Astrocyte of the cerebellum (primary cell): ENCODE results near the gene FAM174C.
"Not testable (repeated sequence)": the region's sequence is repeated elsewhere in the genome, so short reads cannot be mapped to it uniquely, and the experiment has no call there.

ENCODE experiments used
- DNase-seq: peaks from one replicate; pipeline ENCODE4 v3.0.0-alpha.2; 2011; ENCODE audit warnings: low read depth
- H3K4me3 ChIP-seq: 2 replicates; pipeline ENCODE4 v1.5.1; 2011; ENCODE audit warnings: mild to moderate bottlenecking, low read depth, low read length, moderate library complexity
- in situ Hi-C: cut with HindIII; loops from 2 replicates; pipeline ENCODE4 v1.10.0; 2017; ENCODE audit warnings: low sequenced_read_pairs
- TF ChIP-seq, protein P1 (sequence below): IDR thresholded peaks from 2 replicates; pipeline ENCODE4 v1.5.1; 2012; ENCODE audit warnings: low read length, low read depth, moderate library complexity, mild to moderate bottlenecking; ENCODE audit errors: missing control alignments

FAM174C gene

DNA sequence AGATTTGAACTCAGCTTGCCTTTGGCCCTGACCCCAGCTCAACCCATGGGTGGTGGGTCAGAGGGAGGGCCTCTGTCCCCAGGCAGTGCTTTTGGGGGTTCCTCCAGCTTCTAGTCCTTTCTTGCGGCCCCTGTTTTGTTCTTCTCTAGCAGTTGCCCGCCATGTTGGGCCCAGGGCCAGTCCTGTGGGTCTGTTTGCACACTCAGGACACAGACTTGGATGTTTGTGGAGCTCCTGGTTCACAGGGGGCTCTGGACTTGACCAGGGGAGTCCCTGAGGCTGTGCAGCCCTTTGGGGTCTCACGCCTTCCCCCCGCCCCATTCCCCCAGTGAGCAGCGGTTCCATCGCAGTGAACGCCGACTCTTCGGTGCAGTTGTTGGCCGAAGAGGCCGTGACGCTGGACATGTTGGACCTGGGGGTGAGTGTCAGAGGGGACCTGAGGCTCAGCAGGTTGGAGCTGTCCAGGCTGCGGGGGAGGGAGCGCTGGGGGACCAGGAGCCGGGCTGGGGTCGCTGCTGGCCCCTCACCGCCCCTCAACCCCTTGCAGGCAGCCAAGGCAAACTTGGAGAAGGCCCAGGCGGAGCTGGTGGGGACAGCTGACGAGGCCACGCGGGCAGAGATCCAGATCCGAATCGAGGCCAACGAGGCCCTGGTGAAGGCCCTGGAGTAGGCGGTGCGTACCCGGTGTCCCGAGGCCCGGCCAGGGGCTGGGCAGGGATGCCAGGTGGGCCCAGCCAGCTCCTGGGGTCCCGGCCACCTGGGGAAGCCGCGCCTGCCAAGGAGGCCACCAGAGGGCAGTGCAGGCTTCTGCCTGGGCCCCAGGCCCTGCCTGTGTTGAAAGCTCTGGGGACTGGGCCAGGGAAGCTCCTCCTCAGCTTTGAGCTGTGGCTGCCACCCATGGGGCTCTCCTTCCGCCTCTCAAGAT is 31.3 kb upstream of the FAM174C start:
- no peak overlapping the region for H3K4me3 ChIP-seq
- DNase-seq = peak; percentile 73
- in situ Hi-C loops = no loop called here
- TF ChIP-seq, protein P1, sequence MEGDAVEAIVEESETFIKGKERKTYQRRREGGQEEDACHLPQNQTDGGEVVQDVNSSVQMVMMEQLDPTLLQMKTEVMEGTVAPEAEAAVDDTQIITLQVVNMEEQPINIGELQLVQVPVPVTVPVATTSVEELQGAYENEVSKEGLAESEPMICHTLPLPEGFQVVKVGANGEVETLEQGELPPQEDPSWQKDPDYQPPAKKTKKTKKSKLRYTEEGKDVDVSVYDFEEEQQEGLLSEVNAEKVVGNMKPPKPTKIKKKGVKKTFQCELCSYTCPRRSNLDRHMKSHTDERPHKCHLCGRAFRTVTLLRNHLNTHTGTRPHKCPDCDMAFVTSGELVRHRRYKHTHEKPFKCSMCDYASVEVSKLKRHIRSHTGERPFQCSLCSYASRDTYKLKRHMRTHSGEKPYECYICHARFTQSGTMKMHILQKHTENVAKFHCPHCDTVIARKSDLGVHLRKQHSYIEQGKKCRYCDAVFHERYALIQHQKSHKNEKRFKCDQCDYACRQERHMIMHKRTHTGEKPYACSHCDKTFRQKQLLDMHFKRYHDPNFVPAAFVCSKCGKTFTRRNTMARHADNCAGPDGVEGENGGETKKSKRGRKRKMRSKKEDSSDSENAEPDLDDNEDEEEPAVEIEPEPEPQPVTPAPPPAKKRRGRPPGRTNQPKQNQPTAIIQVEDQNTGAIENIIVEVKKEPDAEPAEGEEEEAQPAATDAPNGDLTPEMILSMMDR = peak; percentile 92

DNA sequence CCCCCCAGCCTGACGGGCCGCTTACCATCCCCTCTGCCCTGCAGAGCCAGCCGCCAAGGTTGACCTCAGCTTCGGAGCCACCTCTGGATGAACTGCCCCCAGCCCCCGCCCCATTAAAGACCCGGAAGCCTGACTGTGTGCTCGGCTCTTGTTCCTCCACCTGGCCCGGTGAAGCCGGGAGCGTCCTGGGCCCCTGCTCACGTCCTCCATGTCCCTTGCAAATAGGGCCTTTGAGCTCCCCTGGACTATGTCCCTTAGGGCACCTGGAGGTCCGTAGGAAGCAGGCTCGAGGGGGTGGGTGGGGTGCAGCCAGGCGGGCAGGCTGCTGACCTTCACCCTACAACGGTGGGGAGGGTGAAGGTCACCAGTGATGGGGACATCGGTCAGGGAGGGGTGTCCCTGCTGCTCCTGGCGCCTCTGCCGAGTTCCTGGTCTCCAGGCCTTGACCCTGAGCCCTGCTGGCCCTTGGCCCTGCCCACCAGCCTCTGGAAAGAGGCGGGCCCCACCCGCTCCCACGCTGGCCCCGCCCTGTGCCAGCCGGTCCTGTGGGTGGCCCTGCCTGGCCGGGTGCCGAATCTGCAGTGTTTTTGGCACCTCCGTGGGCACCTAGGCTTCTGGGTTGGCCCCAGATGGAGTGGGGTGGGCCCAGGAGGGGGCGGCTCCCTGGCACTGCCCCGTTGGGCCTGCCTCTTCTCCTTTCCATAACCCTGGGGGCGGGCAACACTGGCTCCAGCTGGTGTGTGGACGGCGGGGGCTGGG is 30.5 kb upstream of the FAM174C start:
- no peak overlapping the region for H3K4me3 ChIP-seq
- in situ Hi-C loops = no loop called here
- TF ChIP-seq, protein P1 = no peak
- no peak for DNase-seq

DNA sequence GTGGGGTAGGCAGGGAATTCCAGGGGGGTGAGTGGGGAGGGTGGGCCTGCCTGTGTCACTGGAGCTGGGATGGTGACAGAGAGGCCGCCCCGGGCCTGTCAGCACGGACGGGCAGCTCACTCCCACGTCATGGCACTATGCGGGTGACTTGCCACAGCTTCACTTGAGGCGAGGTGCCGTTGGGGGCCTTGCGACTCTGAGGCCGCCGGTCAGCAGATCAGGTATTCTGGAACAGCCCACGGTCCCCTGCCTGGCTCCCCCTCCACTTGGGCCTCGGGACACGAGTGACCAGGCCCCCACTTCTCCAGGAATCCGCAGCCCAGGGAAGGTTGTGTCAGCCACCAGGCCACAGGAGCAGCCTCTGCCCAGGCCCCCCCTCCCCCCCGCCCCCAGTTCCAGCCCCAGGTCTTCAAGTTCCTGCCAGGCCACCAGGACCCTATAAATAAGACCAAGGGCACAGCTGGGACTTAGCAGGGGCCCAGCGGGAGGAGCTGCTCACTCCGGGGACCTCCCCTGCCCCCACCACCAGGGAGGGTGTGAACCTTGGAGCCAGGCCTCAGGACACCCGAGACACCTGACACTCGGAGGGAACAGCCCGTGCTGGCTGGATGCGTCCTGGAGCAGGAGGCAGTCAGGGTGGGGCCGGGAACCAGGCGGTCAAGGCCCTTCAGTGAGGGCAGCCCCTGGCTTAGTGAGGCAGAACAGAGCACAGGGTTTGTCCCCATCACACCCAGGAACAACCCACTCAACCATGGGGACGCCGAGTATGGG is 29.7 kb upstream of the FAM174C start:
- no peak for DNase-seq
- TF ChIP-seq, protein P1 = no peak
- H3K4me3 ChIP-seq = no peak overlapping the region
- in situ Hi-C loops = no loop called here

DNA sequence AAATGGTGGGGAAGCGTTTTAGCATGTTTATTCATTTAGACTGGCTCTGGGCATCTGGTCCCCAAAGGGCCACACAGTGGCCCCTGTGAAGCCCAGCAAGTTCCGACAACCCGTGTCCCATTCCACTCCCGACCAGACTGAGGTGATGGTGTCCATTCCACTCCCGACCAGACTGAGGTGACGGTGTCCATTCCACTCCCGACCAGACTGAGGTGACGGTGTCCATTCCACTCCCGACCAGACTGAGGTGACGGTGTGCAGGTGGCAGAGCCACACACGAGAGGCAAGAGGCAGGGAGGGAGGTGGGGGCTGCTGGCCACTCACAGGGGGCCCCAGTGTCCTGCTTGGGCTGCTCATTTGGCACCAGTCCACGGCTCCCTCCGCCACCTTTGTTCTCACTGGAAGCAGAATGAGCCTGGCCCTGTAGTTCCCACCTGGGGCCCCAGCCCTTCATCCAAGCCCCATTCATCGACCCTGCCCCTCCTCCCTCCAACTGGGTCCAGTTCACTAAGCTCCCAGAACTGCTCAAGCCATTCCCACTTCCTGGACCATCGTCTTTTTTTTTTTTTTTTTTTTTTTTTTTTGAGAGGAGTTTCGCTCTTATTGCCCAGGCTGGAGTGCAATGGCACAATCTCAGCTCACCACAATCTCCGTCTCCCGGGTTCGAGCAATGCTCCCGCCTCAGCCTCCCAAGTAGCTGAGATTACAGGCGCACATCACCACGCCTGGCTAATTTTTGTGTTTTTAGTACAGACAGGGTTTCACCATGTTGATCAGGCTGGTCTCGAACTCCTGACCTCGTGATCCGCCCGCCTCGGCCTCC is 28.9 kb upstream of the FAM174C start:
- DNase-seq, H3K4me3 ChIP-seq, in situ Hi-C loops: not testable (repeated sequence)

DNA sequence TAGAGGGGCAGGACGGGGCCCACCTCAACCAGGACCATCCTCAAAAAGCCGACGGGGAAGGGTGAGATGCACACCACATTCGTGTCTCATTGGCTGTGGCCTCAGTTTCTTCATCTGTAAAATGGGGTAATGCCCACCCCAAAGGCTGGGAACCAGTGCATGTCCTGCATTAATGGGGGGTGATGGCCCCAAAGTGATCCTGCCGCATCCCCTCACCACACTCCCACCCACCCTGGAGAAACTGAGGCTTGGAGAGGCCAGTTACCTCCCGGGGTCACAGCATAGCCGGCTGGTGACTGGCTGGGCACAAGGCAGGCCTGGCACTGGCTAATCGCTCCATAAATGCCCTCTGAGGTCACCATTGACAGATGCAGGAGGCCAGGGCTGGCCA is 27.6 kb upstream of the FAM174C start:
- in situ Hi-C loops = no loop called here
- no peak for DNase-seq
- TF ChIP-seq, protein P1 = no peak
- H3K4me3 ChIP-seq = peak overlapping the region; percentile 64

DNA sequence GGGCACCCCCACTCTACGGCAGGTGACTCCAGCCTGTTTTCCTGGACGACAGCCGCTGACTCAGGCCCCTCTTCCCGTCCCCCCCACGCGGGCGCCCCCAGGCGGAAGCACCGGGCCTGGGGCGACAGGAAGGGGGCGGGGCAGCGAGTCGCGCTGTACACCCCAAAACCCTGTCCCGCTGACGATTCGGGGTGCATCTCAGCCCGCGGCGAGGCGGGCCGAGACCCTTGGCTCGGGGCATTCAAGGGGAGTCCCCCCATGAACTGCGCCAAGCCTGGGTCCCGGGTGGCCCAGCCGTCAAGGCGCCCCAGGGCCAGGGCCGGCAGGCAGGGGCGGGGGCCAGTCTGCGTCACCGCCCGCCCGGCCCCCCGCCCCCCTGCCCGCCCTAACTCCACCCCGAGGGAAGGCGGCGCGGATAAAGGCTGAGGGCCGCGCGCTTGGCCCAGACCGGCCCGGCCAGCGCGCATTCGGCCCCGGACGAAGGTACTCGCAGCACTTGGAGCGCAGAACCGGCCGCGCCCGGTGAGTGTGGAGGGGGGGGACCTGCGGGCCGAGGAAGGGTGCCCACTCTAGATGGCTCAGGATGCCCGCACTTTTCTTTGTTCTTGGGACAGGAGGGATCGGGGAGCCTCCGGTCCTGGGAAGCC is 27.1 kb upstream of the FAM174C start, which contains the start of gene MIDN:
Gene MIDN, plus strand, starts transcription at position 445 of the 647 bp plus-strand sequence. CDS start 1,714 bp downstream, outside the sequence.
- TF ChIP-seq, protein P1 = peak; percentile 17
- DNase-seq = no peak
- H3K4me3 ChIP-seq = peak within 1 kb of the TSS; percentile 64
- in situ Hi-C loops = no loop called here
